Forelimb muscle (tissue), 1 donor: ENCODE measurements around the gene PGC. TPM values are rescaled to one million over a fixed set of nuclear protein-coding genes. Genes with fewer than 3 reads are reported as not detected.

ENCODE experiments used
- DNase-seq: peaks from one replicate; pipeline ENCODE4 v3.0.0-alpha.2; 2013; ENCODE audit warnings: low read depth
- polyA plus RNA-seq: library from polyadenylated mRNA; unstranded; fragments of 120-200 nt; gene quantifications from one replicate; pipeline ENCODE4 v1.2.1, GENCODE V29; 2013; ENCODE audit not compliant: insufficient read length

Gene PGC
- polyA plus RNA-seq, 1 donor, result not detected

DNA sequence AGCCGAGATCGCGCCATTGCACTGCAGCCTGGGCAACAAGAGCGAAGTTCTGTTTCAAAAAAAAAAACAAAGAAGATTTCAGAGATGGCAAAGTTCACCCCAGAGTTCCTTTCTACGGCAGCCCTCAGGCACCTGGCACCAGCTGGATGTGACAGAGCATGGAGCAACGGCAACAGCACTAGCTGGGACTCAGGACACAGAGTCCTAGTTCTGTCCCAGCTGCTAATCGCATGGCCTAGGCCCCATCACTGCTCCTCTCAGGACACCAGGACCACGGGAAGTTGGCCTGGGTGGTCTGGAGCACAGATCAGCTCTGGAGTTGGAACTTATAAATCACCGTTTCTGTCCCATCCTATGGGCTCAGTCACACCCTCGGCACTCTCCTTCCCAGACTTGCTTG is 1.1 kb downstream of the PGC start:
- no peak for DNase-seq

- no peak for DNase-seq
Measured at GRCh38 chr6:41744236-41744787, 2.9 kb downstream of the PGC start.

- no peak for DNase-seq
Measured at GRCh38 chr6:41743406-41744235, 3.6 kb downstream of the PGC start.

GRCh38 chr6:41741625-41742490 is 5.3 kb downstream of the PGC start:
- no peak for DNase-seq

GRCh38 chr6:41740366-41741162 is 6.6 kb downstream of the PGC start:
- DNase-seq, result no peak

GRCh38 chr6:41739041-41739440 is 8.2 kb downstream of the PGC start:
- no peak for DNase-seq

DNA sequence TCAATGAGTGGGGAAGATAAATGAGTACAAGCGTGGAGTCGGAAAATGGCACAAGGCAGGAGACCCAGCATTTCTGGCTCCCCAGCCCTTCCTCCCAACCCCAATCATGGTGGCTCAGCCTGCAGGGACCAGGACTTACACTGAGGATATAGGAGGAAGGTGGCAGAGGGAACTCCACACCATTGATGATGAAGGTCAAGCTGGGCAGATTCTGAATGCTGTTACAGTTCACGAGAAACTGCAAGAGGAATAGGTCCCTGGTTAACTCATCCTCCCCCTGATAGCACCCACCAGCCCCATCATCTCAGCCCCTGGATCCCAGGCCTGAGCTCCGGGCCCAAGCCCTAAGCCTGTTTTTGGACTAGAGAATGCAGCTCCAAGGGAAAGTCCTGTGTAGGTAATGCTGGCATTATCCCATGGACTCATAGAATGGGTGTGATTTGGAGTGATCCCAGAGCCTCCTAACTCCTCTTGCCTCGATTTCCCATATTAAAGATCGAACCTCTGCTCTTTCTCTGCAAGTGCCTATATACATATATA is 9.5 kb downstream of the PGC start:
- DNase-seq, result no peak

GRCh38 chr6:41736800-41737555 is 10.2 kb downstream of the PGC start:
- no peak for DNase-seq

DNA sequence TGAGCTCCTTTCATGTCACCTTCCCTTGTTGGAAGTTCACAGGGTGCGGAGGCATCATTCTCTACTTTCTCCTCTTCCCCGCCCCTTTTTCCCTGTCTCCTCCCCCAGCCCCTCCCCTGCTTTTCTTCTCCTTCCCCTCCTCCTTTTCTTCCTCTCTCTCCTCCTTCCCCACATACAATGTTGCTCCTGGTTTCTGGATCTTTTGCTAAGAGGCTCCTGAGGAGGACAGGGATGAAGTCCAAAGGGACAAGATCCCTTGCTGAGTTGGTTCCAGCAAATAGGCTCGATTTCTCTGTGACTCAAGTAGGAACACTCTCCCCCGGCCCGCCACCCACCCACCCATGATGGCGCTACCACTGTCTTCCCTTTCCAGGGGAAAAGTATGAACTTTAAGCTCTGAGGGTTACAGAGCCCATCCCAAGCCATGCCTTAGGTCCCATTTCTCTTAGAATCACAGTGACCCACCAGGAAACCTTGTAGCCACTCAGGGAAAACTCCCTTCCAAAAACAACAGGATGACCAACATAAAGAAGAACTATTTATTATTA is 10.9 kb downstream of the PGC start:
- DNase-seq, result no peak

DNA sequence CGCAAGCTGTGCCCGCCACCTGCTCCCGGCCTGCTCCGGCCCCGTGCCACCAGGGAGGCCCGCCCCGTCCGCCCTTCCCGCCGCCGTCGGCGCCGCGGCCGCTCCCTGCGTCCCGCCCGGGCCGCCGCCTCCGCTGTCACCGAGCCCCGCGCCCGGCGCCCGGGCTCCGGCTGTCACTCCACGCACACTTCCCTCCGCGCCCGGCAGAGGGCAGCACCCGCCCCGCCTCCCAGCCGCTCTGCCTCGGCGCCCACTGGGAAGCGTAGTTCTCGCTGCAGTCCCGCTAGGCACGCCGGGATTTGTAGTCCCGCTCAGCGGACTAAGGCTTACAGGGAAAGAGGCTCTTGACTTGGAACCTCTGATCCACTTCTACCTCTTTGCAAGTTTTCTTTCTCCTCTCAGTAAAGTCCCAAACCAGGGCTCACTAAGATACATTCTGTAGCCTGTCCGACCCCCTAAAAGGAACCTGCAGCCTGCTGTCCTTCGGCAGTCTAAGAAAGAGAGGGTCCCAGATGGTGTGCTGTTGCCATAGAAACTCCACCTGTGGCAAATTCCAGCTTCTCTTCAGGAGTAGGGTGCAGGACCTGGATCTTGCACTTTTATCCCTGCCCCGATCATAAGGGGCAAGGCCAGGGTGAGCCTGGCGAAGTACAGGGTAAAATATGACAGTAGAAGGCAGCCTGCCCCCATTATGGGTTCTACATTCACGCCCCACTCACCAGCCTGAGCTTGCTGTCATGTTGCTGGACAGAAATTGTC is 11.6 kb downstream of the PGC start, which contains the start of gene TFEB:
TFEB (minus strand) TSS at position 182 of the 759 bp plus-strand sequence. CDS start 44,395 bp downstream, outside the sequence.
- DNase-seq, result peak; percentile 81

DNA sequence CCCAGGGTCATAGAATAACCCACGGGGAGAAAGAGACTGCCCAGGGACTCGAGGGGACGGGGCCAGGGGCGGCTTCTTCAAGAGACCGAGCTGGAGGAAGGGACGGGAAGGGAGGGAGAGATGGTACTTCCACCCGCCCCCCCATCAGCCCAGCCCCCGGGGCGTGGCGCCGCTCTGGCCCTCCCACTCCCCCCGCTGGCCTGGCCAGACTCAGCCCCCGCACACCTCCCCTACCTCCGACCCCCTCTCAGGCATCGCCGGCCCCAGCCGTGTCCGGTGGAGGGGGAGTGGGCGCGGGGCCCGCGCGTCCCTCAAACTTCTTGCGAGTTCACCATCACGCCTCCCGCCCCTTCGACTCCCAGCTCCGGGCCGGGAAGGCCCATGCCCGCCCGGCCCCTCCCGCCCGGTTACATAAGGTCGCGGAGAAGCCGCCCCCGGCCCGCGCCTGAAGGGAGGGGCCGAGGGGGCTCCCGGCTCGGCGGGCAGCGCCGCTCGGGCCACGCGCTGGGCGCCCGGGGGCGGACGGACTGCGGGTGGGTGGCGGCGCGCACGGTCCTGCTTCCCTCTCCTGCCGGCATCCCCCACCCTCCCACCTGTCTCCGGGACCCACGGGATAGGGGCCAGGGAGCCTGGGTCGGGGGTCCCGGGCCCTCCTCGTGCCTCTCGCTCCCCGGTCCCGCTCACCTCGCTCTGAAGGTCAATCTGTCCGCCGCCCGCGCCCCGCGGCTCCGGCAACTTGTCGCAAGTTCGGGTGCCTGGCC is 12.4 kb downstream of the PGC start:
- peak; percentile 44 for DNase-seq

- DNase-seq, result peak; percentile 48
Measured at GRCh38 chr6:41733707-41734665, 13.2 kb downstream of the PGC start.

- DNase-seq, result no peak
Measured at GRCh38 chr6:41733360-41733706, 13.9 kb downstream of the PGC start.

- DNase-seq, result no peak
Measured at GRCh38 chr6:41732591-41733359, 14.4 kb downstream of the PGC start.

DNA sequence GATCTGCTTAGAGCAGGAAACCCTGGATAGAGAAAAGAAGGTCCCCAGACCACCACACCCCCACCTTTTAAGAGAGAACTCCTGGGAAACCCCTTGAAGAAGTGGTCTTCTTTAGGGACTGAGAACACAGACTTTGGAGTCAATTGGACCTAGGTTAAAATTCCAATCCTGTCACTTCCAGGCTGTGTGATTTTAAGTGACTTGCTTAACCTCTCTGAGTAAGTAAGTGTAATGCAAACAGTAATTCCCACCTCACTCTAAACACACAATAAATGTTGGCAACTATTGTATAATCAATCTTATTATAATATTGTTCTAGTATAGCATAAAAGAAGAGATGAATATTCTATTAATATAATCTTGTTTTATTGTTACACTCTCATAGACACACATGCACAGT is 15.0 kb downstream of the PGC start:
- DNase-seq, result no peak

DNA sequence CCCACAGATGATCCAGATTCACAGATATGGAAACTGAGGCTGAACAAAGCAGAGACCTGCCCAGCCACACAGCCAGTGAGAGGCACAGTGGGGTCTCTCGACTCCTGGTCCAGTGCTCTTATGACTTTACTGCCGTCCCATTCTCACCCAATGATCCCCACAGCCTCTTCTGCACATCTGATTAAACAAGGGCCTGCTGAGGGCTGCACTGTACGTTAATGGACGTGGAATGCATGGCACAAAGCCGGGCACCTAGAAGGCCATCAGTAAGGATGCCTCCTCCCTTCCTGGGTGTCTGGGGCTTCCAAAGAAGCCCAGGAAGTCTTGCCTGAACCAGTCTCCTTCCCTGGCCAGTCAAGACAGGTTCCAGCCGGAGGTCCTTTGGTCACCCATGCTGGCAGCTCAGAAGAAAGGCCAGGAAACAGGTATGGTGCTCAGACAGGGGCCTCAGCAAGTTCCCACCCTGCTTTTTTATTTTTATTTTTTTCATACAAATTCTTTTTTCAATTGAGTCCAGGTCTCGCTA is 15.6 kb downstream of the PGC start:
- DNase-seq, result no peak
